HG02973 (cell line): ENCODE results near the gene TMEM50A.
"Not testable (repeated sequence)": the region's sequence is repeated elsewhere in the genome, so short reads cannot be mapped to it uniquely, and the experiment has no call there.

Experiments
- ATAC-seq: cut with Tn5 transposase; IDR thresholded peaks from one replicate; pipeline ENCODE4 v1.9.1; 2021; ENCODE audit warnings: moderate library complexity; ENCODE audit not compliant: unreplicated experiment

Gene TMEM50A

GRCh38 chr1:25338188-25338981 lies at the start of gene TMEM50A:
Gene TMEM50A (plus strand): TSS chr1:25338334. CDS start chr1:25340487, 2,153 bp downstream.
- ATAC-seq, result peak; percentile 63

- ATAC-seq, result not testable (repeated sequence)
These were observed 49.5 kb upstream of the TMEM50A start for GRCh38 chr1:25288573-25289101.

- not testable (repeated sequence) for ATAC-seq
These were observed 48.1 kb upstream of the TMEM50A start for GRCh38 chr1:25290043-25290442.

- ATAC-seq, result not testable (repeated sequence)
These were observed 44.7 kb upstream of the TMEM50A start for GRCh38 chr1:25293426-25293825.

- ATAC-seq, result not testable (repeated sequence)
These were observed 43.0 kb upstream of the TMEM50A start for GRCh38 chr1:25294889-25295826.

GRCh38 chr1:25296501-25296900 lies 41.6 kb upstream of the TMEM50A start:
- ATAC-seq, result not testable (repeated sequence)

- ATAC-seq, result not testable (repeated sequence)
These were observed 37.4 kb upstream of the TMEM50A start for GRCh38 chr1:25300729-25301128.

GRCh38 chr1:25302330-25302729 lies 35.8 kb upstream of the TMEM50A start:
- not testable (repeated sequence) for ATAC-seq

GRCh38 chr1:25304936-25305335 lies 33.2 kb upstream of the TMEM50A start:
- ATAC-seq, result not testable (repeated sequence)

GRCh38 chr1:25308168-25308567 lies 30.0 kb upstream of the TMEM50A start:
- ATAC-seq, result not testable (repeated sequence)

- not testable (repeated sequence) for ATAC-seq
These were observed 29.0 kb upstream of the TMEM50A start for GRCh38 chr1:25309085-25309484.

- ATAC-seq, result not testable (repeated sequence)
These were observed 28.6 kb upstream of the TMEM50A start for GRCh38 chr1:25309486-25309885.

GRCh38 chr1:25312806-25313470 lies 25.2 kb upstream of the TMEM50A start:
- not testable (repeated sequence) for ATAC-seq

GRCh38 chr1:25320314-25320938 lies 17.7 kb upstream of the TMEM50A start:
- ATAC-seq, result not testable (repeated sequence)

- ATAC-seq, result not testable (repeated sequence)
These were observed 16.0 kb upstream of the TMEM50A start for GRCh38 chr1:25322127-25322526.

- ATAC-seq, result not testable (repeated sequence)
These were observed 13.7 kb upstream of the TMEM50A start for GRCh38 chr1:25324407-25324806.

GRCh38 chr1:25327864-25328790 lies 10.0 kb upstream of the TMEM50A start:
- ATAC-seq, result not testable (repeated sequence)

- not testable (repeated sequence) for ATAC-seq
These were observed 9.3 kb upstream of the TMEM50A start for GRCh38 chr1:25328791-25329185.

GRCh38 chr1:25329336-25329735 lies 8.8 kb upstream of the TMEM50A start:
- not testable (repeated sequence) for ATAC-seq
